ENCODE measurements around the gene INKA1.

GRCh38 chr3:49839193-49839809 lies 36.2 kb downstream of the INKA1 start:
- TF ChIP-seq CTCF (IDR thresholded peaks at IDR 0.05): peak; percentile 85 to 92 (median 91)
- TF ChIP-seq POLR2A (IDR thresholded peaks at IDR 0.05): no peak
